Activated B cell treated with CpG ODN at 0.5 μM for 24 hours (primary cell): ENCODE measurements around the gene ARHGAP35. TPM values are rescaled to one million over a fixed set of nuclear protein-coding genes. Genes with fewer than 3 reads are reported as not detected.
A peak's percentile ranks its signal among the peaks of the same experiment; 100 is the strongest.

Experiments used
- ATAC-seq: fragments of 200-7000 bp; cut with Tn5 transposase; one replicate; pipeline ENCODE4 v1.10.0; 2021; ENCODE audit warnings: low read depth, mild to moderate bottlenecking, moderate library complexity
- CTCF ChIA-PET: fragments of 350-600 bp; sonication (Branson Sonifier 250); formaldehyde crosslinking; loops from one replicate; lab custom pipeline; 2021; ENCODE audit warnings: antibody characterized with exemption; lab: Charles Lee
- POLR2A ChIA-PET: fragments of 350-600 bp; sonication (Branson Sonifier 250); formaldehyde crosslinking; loops from one replicate; lab custom pipeline; 2021; ENCODE audit warnings: antibody characterized with exemption; lab: Charles Lee
- DNase-seq: peaks from one replicate; pipeline ENCODE4 v3.0.0; 2022
- H3K27ac Mint-ChIP-seq: one replicate; pipeline ENCODE4 v1.8.0; 2020; ENCODE audit warnings: mixed read lengths
- H3K27me3 Mint-ChIP-seq: one replicate; pipeline ENCODE4 v1.8.0; 2021; ENCODE audit warnings: mixed read lengths
- H3K36me3 Mint-ChIP-seq: one replicate; pipeline ENCODE4 v1.8.0; 2021; ENCODE audit warnings: low read depth, mixed read lengths
- H3K4me1 Mint-ChIP-seq: one replicate; pipeline ENCODE4 v1.8.0; 2021; ENCODE audit warnings: mixed read lengths
- H3K4me3 Mint-ChIP-seq: one replicate; pipeline ENCODE4 v1.8.0; 2020; ENCODE audit warnings: mild to moderate bottlenecking, mixed read lengths
- H3K9me3 Mint-ChIP-seq: one replicate; pipeline ENCODE4 v1.8.0; 2020; ENCODE audit warnings: mixed read lengths
- intact Hi-C: fragments of 100-400 bp; cut with micrococcal nuclease; formaldehyde crosslinking; loops from one replicate; pipeline ENCODE4 v1.15.1; 2024
- total RNA-seq: library from RNA; stranded (reverse); gene quantifications from 2 replicates; pipeline ENCODE4 v1.2.3, GENCODE V29; 2022
- TF ChIP-seq, protein P1 (sequence below): fragments of 200-600 bp; IDR thresholded peaks from one replicate; pipeline ENCODE4 v1.8.0; 2022; ENCODE audit warnings: antibody characterized with exemption, mild to moderate bottlenecking

Gene ARHGAP35
- total RNA-seq, 1 donor from 2014 or later = 25.6 TPM

DNA sequence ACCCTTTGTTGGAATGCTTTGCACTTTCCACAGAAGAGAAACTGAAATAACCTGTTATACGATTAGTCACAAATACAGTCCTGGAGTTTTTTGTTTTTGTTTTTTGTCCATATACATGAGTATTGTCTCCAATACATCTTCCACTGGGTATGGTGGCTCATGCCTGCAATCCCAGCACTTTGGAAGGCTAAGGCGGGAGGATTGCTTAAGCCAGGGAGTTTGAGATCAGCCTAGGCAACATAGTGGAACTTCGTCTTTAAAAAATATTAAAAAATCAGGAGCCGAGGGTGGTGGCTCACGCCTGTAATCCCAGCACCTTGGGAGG, 35.1 kb upstream of the ARHGAP35 start:
- no peaks in the 10 kb centered on the region for H3K36me3 Mint-ChIP-seq
- H3K4me3 Mint-ChIP-seq = no peak overlapping the region
- H3K9me3 Mint-ChIP-seq = peaks cover 2% of the 10 kb centered on the region
- POLR2A ChIA-PET = interaction anchor here (1.4 to 7.1 kb wide), 2 partner anchors 39 to 225 kb away, joined by 4 to 242 read pairs; partner anchors contain the start of genes CALM3 and SLC1A5
- H3K4me1 Mint-ChIP-seq = peaks cover 43% of the 10 kb centered on the region
- DNase-seq = no peak
- CTCF ChIA-PET = interaction anchor here (0.9 to 1.9 kb wide), 3 partner anchors 15 to 164 kb away, joined by 3 to 13 read pairs (median 8); partner anchors contain the start of gene DACT3
- no peak for ATAC-seq
- H3K27ac Mint-ChIP-seq = peak overlapping the region; percentile 93
- H3K27me3 Mint-ChIP-seq = no peaks in the 10 kb centered on the region
- TF ChIP-seq, protein P1, sequence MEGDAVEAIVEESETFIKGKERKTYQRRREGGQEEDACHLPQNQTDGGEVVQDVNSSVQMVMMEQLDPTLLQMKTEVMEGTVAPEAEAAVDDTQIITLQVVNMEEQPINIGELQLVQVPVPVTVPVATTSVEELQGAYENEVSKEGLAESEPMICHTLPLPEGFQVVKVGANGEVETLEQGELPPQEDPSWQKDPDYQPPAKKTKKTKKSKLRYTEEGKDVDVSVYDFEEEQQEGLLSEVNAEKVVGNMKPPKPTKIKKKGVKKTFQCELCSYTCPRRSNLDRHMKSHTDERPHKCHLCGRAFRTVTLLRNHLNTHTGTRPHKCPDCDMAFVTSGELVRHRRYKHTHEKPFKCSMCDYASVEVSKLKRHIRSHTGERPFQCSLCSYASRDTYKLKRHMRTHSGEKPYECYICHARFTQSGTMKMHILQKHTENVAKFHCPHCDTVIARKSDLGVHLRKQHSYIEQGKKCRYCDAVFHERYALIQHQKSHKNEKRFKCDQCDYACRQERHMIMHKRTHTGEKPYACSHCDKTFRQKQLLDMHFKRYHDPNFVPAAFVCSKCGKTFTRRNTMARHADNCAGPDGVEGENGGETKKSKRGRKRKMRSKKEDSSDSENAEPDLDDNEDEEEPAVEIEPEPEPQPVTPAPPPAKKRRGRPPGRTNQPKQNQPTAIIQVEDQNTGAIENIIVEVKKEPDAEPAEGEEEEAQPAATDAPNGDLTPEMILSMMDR = no peak
- intact Hi-C loops = no loop called here

DNA sequence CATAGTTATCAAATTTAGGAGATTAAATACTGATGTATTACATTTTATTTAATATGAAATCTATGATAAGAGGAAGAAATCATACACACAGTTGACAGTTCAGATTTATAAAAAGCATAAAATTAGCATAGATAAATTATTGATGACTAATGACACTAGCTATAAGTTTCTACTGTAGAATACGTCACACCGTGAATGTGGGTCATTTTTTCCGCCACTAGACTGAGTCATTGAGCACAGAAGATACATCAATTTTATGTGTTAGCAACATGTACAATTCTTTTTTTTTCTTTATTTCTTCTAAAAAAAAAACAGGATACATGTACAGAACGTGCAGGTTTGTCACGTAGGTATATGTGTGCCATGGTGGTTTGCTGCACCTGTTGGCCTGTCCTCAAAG, 32.3 kb upstream of the ARHGAP35 start:
- intact Hi-C loops = no loop called here
- ATAC-seq (no peak), DNase-seq (no peak)
- ChIA-PET POLR2A (interaction anchor here (0.7 to 1.1 kb wide), 3 partner anchors 40 to 191 kb away, joined by 3 read pairs; partner anchors contain the start of gene SLC1A5), CTCF (no interaction called here)
- no peaks in the 10 kb centered on the region for H3K27me3 Mint-ChIP-seq
- TF ChIP-seq, protein P1 = no peak
- H3K4me3 Mint-ChIP-seq = no peak overlapping the region
- H3K4me1 Mint-ChIP-seq = peaks cover 19% of the 10 kb centered on the region
- no peaks in the 10 kb centered on the region for H3K36me3 Mint-ChIP-seq
- peaks cover 2% of the 10 kb centered on the region for H3K9me3 Mint-ChIP-seq
- no peak overlapping the region for H3K27ac Mint-ChIP-seq

DNA sequence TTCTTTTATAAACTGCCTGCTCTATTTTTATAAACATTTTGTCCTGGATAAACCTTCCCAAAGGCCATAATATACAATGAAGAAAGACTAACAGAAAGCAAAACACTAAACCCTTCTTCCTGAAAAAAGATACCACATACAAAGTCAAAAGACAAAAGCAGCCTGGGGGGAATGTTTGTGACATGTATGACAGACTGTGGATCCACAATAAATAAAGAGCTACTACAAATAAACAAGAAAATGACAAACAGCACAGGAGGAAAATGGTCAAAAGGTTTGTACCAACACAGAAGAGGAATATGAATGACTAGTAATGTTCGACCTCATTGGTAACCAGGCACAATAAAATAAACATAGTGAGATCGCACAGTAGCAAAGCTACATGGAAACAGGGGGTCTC, 29.9 kb upstream of the ARHGAP35 start:
- Mint-ChIP-seq H3K27ac (no peak overlapping the region), H3K9me3 (no peaks in the 10 kb centered on the region), H3K4me1 (no peaks in the 10 kb centered on the region), H3K27me3 (no peaks in the 10 kb centered on the region), H3K4me3 (no peak overlapping the region), H3K36me3 (peaks cover 2% of the 10 kb centered on the region)
- intact Hi-C loops = no loop called here
- POLR2A ChIA-PET = no interaction called here
- DNase-seq (no peak), ATAC-seq (no peak)
- TF ChIP-seq, protein P1 = no peak
- CTCF ChIA-PET = interaction anchor here (2.5 kb wide), 1 partner anchor 10 kb away, joined by 9 read pairs; no protein-coding TSS in a partner anchor

DNA sequence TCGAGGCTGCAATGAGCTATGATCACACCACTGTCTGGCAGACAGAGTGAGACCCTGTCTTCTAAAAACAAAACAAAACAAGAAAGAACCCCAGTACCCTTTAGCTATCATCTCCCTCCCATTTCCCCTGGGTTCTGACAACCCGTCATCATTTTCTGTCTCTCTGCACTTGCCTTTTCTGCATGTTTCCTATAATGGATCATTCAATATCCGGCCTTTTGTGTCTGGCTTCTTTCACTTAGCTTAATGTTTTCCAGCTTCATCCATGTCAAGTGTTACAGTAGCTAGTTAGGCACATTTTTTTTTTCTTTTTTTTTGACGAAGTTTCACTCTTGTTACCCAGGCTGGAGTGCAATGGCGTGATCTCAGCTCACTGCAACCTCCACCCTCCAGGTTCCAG, 26.7 kb upstream of the ARHGAP35 start:
- H3K36me3 Mint-ChIP-seq = peaks cover 16% of the 10 kb centered on the region
- ATAC-seq = no peak
- no peaks in the 10 kb centered on the region for H3K9me3 Mint-ChIP-seq
- ChIA-PET CTCF (interaction anchor here (0.9 to 1.4 kb wide), 2 partner anchors 76 to 81 kb away, joined by 3 read pairs; no protein-coding TSS in a partner anchor), POLR2A (interaction anchor here (0.6 kb wide), 2 partner anchors 12 to 26 kb away, joined by 3 to 5 read pairs; no protein-coding TSS in a partner anchor)
- TF ChIP-seq, protein P1 = no peak
- DNase-seq = no peak
- H3K4me3 Mint-ChIP-seq = no peak overlapping the region
- H3K4me1 Mint-ChIP-seq = no peaks in the 10 kb centered on the region
- no peak overlapping the region for H3K27ac Mint-ChIP-seq
- no peaks in the 10 kb centered on the region for H3K27me3 Mint-ChIP-seq
- intact Hi-C loops = no loop called here

DNA sequence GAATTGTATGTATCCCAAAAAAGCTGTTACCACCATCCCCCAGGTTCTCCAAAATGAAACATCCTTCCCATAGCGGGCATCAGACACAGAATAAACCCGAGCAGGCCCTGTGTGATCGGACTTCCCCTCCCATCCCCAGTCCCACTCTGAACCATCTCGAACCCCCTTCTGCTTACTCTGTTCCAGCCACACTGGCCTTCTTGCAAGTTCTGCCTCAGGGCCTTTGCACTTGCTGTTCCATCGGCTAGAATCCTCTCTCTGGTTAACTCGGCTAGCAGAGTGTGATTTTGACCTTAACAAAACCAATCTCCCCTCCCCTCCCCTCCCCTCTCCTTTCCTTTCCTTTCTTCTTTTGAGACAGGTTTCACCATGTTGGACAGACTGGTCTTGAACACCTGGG, 25.8 kb upstream of the ARHGAP35 start:
- no peaks in the 10 kb centered on the region for H3K4me1 Mint-ChIP-seq
- no peak overlapping the region for H3K27ac Mint-ChIP-seq
- TF ChIP-seq, protein P1 = no peak
- no peak for DNase-seq
- peaks cover 23% of the 10 kb centered on the region for H3K36me3 Mint-ChIP-seq
- ChIA-PET POLR2A (interaction anchor here (0.6 to 0.9 kb wide), 2 partner anchors 11 to 13 kb away, joined by 3 to 4 read pairs; no protein-coding TSS in a partner anchor), CTCF (interaction anchor here (1.4 kb wide), 1 partner anchor 77 kb away, joined by 3 read pairs; no protein-coding TSS in a partner anchor)
- H3K9me3 Mint-ChIP-seq = no peaks in the 10 kb centered on the region
- no peaks in the 10 kb centered on the region for H3K27me3 Mint-ChIP-seq
- intact Hi-C loops = no loop called here
- no peak for ATAC-seq
- no peak overlapping the region for H3K4me3 Mint-ChIP-seq
